ENCODE results near the gene CXCL17. TPM values are rescaled to one million over a fixed set of nuclear protein-coding genes. Genes with fewer than 3 reads are reported as not detected.

The CXCL17 gene, protein sequence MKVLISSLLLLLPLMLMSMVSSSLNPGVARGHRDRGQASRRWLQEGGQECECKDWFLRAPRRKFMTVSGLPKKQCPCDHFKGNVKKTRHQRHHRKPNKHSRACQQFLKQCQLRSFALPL
- not detected for total RNA-seq

GRCh38 chr19:42442833-42443232, at the start of gene CXCL17:
Gene CXCL17, minus strand, starts transcription at chr19:42442946. Its CDS starts 114 bp downstream, at chr19:42442832.

GRCh38 chr19:42427313-42427712, 15.4 kb downstream of the CXCL17 start, which contains the start of gene LIPE:
Gene LIPE, minus strand, starts transcription at chr19:42427388. Its CDS starts 239 bp downstream, at chr19:42427149.

DNA sequence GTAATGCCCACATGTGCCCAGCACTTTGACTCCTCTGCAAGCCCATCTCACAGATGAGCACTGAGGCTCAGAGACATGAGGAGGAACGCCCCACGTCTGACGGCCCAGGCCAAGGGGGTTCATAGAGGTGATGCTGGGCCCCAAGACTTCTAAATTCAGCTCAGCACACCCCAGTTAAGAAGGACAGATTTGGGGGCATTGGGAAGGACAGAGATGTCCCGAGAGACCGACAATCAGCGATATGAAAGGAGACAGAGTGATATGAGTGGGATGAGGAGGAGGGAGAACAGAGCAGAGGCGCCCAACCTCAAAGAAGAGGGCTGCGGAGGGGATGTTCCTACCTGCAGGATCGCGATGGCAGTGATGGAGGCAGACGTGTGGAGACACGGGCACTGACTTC, 52.8 kb downstream of the CXCL17 start, which contains the start of gene CNFN:
Gene CNFN, minus strand, starts transcription at position 399 of the 400 bp plus-strand sequence. CDS start 1,260 bp downstream, outside the sequence.

Small RNA genes lying within 50 kb of the gene (small RNA-seq; reads per million reads assigned to genes)
- 0 reads per million in 2 donors for gene RNU4-60P

Other genes starting within 250 kb of the CXCL17 start
- 10 to 100 TPM; 13.4 to 19.0 TPM for gene DEDD2, start 225.3 kb downstream of the CXCL17 start, total RNA-seq
- 10 to 100 TPM in 1 of 2 donors, 1 to 10 TPM in 1; 10.0 to 16.0 TPM for gene ZNF526, start 222.6 kb downstream of the CXCL17 start, total RNA-seq
- gene GSK3A, start 200.3 kb downstream of the CXCL17 start, total RNA-seq, result 10 to 100 TPM; 25.5 to 36.6 TPM
- gene ERF, start 187.8 kb downstream of the CXCL17 start, total RNA-seq, result 10 to 100 TPM; 37.9 to 42.3 TPM
- gene CIC, start 173.7 kb downstream of the CXCL17 start, total RNA-seq, result 10 to 100 TPM; 22.3 to 34.4 TPM
- gene PRR19, start 140.8 kb downstream of the CXCL17 start, total RNA-seq, result under 1 TPM in 1 of 2 donors, not detected in 1; 1.00 TPM
- 10 to 100 TPM; 32.0 to 47.0 TPM for gene PAFAH1B3, start 140.3 kb downstream of the CXCL17 start, total RNA-seq
- 1 to 10 TPM in 1 of 2 donors, under 1 TPM in 1; under 0.01 to 3.7 TPM for gene TMEM145, start 129.6 kb downstream of the CXCL17 start, total RNA-seq
- gene MEGF8, start 117.3 kb downstream of the CXCL17 start, total RNA-seq, result 10 to 100 TPM; 17.6 to 20.3 TPM
- gene CNFN, start 52.6 kb downstream of the CXCL17 start, total RNA-seq, result under 1 TPM in 1 of 2 donors, not detected in 1; 0.67 TPM
- gene LIPE, start 15.6 kb downstream of the CXCL17 start, total RNA-seq, result 10 to 100 TPM; 11.7 to 27.0 TPM
- 10 to 100 TPM in 1 of 2 donors, 1 to 10 TPM in 1; 9.3 to 19.3 TPM for gene CEACAM1, start 85.5 kb upstream of the CXCL17 start, total RNA-seq
- not detected for gene CEACAM8, start 152.0 kb upstream of the CXCL17 start, total RNA-seq

Measured in melanocyte of skin (primary cell).